ENCODE results near the gene HTR2C. TPM values are rescaled to one million over a fixed set of nuclear protein-coding genes. Genes with fewer than 3 reads are reported as not detected.

The HTR2C gene
- total and polyA plus RNA-seq, 2 of the 4 experiments (the other 2 are of a cell fraction), result not detected

DNA sequence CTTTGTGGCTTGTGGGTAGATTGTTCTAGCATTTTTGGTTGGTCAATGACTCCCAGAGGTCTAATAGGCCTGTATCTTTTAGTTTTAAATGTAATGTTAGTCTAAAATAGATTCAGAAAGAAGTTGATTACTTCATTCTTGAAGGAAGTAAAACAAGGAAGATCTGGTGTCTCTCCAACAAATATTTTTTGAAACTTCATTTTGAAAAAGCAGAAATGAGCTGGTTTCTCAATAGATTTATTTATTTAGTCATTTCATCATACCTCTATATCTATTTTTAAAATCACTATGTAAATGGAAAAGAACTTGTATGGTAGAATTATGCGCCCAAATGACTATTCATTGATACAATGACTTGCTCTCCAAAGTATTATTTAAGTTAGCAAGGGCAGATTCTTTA is 7.2 kb downstream of the HTR2C start:
- intact Hi-C loops (cut with micrococcal nuclease), result no loop called here
- in situ Hi-C loops (cut with MboI; ENCODE audit: low sequenced_read_pairs), result no loop called here
- H3K36me3 ChIP-seq (ENCODE audit: control insufficient read depth, insufficient read depth, low read length), result no peaks in the 10 kb centered on the region
- no peaks in the 10 kb centered on the region for H3K9me3 ChIP-seq (ENCODE audit: control insufficient read depth, insufficient read depth, low read length)
- TF ChIP-seq NFE2L2 (IDR thresholded peaks at IDR 0.05; ENCODE audit: low read depth, low read length) (no peak), RFX5 (IDR thresholded peaks at IDR 0.05; ENCODE audit: low read depth, low read length) (no peak), SMC3 (IDR thresholded peaks at IDR 0.05; ENCODE audit: low read depth, low read length) (no peak), CEBPB (IDR thresholded peaks at IDR 0.05; ENCODE audit: low read depth, low read length) (no peak), RCOR1 (IDR thresholded peaks at IDR 0.05; ENCODE audit: insufficient replicate concordance, low read length) (no peak), MAFK (IDR thresholded peaks at IDR 0.05; ENCODE audit: low read depth, low read length) (no peak), POLR2A (IDR thresholded peaks at IDR 0.05; ENCODE audit: low read depth, low read length) (no peak), CHD1 (IDR thresholded peaks at IDR 0.05; ENCODE audit: low read depth, low read length) (no peak), BHLHE40 (IDR thresholded peaks at IDR 0.05; ENCODE audit: low read depth, low read length) (no peak), MXI1 (IDR thresholded peaks at IDR 0.05; ENCODE audit: borderline replicate concordance, low read depth, low read length) (no peak), FOS (IDR thresholded peaks at IDR 0.05; ENCODE audit: low read depth, low read length) (no peak), MAZ (IDR thresholded peaks at IDR 0.05; ENCODE audit: borderline replicate concordance, low read depth, low read length) (no peak), RAD21 (IDR thresholded peaks at IDR 0.05; ENCODE audit: low read length) (no peak)
- TF ChIP-seq, protein P1, sequence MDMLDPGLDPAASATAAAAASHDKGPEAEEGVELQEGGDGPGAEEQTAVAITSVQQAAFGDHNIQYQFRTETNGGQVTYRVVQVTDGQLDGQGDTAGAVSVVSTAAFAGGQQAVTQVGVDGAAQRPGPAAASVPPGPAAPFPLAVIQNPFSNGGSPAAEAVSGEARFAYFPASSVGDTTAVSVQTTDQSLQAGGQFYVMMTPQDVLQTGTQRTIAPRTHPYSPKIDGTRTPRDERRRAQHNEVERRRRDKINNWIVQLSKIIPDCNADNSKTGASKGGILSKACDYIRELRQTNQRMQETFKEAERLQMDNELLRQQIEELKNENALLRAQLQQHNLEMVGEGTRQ (IDR thresholded peaks at IDR 0.05; ENCODE audit: low read depth, low read length), result no peak
- TF ChIP-seq, protein P2, sequence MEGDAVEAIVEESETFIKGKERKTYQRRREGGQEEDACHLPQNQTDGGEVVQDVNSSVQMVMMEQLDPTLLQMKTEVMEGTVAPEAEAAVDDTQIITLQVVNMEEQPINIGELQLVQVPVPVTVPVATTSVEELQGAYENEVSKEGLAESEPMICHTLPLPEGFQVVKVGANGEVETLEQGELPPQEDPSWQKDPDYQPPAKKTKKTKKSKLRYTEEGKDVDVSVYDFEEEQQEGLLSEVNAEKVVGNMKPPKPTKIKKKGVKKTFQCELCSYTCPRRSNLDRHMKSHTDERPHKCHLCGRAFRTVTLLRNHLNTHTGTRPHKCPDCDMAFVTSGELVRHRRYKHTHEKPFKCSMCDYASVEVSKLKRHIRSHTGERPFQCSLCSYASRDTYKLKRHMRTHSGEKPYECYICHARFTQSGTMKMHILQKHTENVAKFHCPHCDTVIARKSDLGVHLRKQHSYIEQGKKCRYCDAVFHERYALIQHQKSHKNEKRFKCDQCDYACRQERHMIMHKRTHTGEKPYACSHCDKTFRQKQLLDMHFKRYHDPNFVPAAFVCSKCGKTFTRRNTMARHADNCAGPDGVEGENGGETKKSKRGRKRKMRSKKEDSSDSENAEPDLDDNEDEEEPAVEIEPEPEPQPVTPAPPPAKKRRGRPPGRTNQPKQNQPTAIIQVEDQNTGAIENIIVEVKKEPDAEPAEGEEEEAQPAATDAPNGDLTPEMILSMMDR (conservative IDR thresholded peaks at IDR 0.05; ENCODE audit: low read depth, low read length), result no peak
- TF ChIP-seq, protein P3, sequence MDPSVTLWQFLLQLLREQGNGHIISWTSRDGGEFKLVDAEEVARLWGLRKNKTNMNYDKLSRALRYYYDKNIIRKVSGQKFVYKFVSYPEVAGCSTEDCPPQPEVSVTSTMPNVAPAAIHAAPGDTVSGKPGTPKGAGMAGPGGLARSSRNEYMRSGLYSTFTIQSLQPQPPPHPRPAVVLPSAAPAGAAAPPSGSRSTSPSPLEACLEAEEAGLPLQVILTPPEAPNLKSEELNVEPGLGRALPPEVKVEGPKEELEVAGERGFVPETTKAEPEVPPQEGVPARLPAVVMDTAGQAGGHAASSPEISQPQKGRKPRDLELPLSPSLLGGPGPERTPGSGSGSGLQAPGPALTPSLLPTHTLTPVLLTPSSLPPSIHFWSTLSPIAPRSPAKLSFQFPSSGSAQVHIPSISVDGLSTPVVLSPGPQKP (IDR thresholded peaks at IDR 0.05; ENCODE audit: borderline replicate concordance, low read depth, low read length), result no peak
- peaks cover 1% of the 10 kb centered on the region; the same call in 1 of the 2 replicates for H3K27me3 ChIP-seq (ENCODE audit: control insufficient read depth, insufficient read depth, low read length)
- H2AK9ac ChIP-seq (replicated peaks; ENCODE audit: low read depth, low read length, poor library complexity), result no peak overlapping the region
- ATAC-seq (ENCODE audit: low read depth) (no peak), DNase-seq (no peak)
- no CpG with 5 or more reads among the region's 1 CpG for WGBS, 2 experiments (ENCODE audit: extremely low coverage in 2 of 2, insufficient read length in 1 of 2)
- H4K8ac ChIP-seq (ENCODE audit: low read depth in 2 of 2, low read length in 2 of 2), result no peak overlapping the region
- H3K9me1 ChIP-seq (ENCODE audit: insufficient read depth, low read length), result no peaks in the 10 kb centered on the region
- no peak overlapping the region for H2AFZ ChIP-seq (replicated peaks; ENCODE audit: low read length, poor library complexity)
- H4K91ac ChIP-seq (ENCODE audit: insufficient read depth, low read depth, low read length), result no peak overlapping the region
- H2BK5ac ChIP-seq (ENCODE audit: low read depth, low read length, poor library complexity, severe bottlenecking), result no peak overlapping the region
- no peak overlapping the region for H2BK120ac ChIP-seq (ENCODE audit: low read depth, low read length)
- H3K4me3 ChIP-seq (ENCODE audit: insufficient read depth, low read depth, low read length), result no peak overlapping the region
- dilution Hi-C loops (cut with HindIII; ENCODE audit: low sequenced_read_pairs, unreplicated experiment), result no loop called here
- H4K5ac ChIP-seq (ENCODE audit: low read depth, low read length), result no peak overlapping the region
- no peak overlapping the region for H3K14ac ChIP-seq (replicated peaks; ENCODE audit: low read depth, low read length)
- no peaks in the 10 kb centered on the region for H3K4me1 ChIP-seq (ENCODE audit: control insufficient read depth, insufficient read depth, low read length)
- no peak overlapping the region for H2BK15ac ChIP-seq (ENCODE audit: low read depth, low read length)
- no peak overlapping the region for H3K23ac ChIP-seq (ENCODE audit: low read depth, low read length)
- ChIA-PET CTCF (interaction anchor here (0.6 to 1.7 kb wide), 2 partner anchors 20 to 1889 kb away, joined by 3 to 8 read pairs; no protein-coding TSS in a partner anchor), POLR2A (ENCODE audit: unreplicated experiment) (no interaction called here)
- BruUV-seq (replicated peaks), result no TSS peak
- H3K4me2 ChIP-seq (ENCODE audit: low read depth, low read length), result no peak overlapping the region
- H2BK20ac ChIP-seq (ENCODE audit: low read depth, low read length), result no peak overlapping the region
- no peak overlapping the region for H3K18ac ChIP-seq (ENCODE audit: low read depth, low read length)
- no peak overlapping the region for H3K27ac ChIP-seq (ENCODE audit: insufficient read depth, low read length)
- no peaks in the 10 kb centered on the region for H3K79me1 ChIP-seq (ENCODE audit: low read depth in 1 of 2, low read length in 2 of 2)
- no peak overlapping the region for H3K9ac ChIP-seq (ENCODE audit: low read depth, low read length)
- H3K4ac ChIP-seq (ENCODE audit: low read depth, low read length), result no peak overlapping the region
- no peak overlapping the region for H3K56ac ChIP-seq (ENCODE audit: extremely low read depth, insufficient read depth, low read length)
- H4K20me1 ChIP-seq (ENCODE audit: insufficient read depth, low read length), result no peaks in the 10 kb centered on the region
- no peak overlapping the region for H2AK5ac ChIP-seq (ENCODE audit: low read depth, low read length)
